Astrocyte (in vitro differentiated cells and primary cell): ENCODE measurements around the gene CNOT6L. TPM values are rescaled to one million over a fixed set of nuclear protein-coding genes. Genes with fewer than 3 reads are reported as not detected.

ENCODE experiments used
- DNase-seq: peaks from one replicate; pipeline ENCODE4 v3.0.0-alpha.2; 2010; ENCODE audit warnings: low read depth
- FAIRE-seq: peaks from 2 replicates; lab custom pipeline; 2011; peaks lifted over from hg19 to GRCh38; lab: Jason Lieb, UNC
- H2AFZ ChIP-seq: 2 replicates; pipeline ENCODE4 v1.6.0; 2012; ENCODE audit warnings: low read depth, low read length, inconsistent platforms
- H3K27ac ChIP-seq: 2 replicates; pipeline ENCODE4 v1.5.1; 2011; ENCODE audit warnings: low read depth, low read length, inconsistent platforms
- H3K27me3 ChIP-seq: 2 replicates; pipeline ENCODE4 v1.6.0; 2011; ENCODE audit warnings: low read length, inconsistent platforms; ENCODE audit not compliant: insufficient read depth
- H3K36me3 ChIP-seq: 2 replicates; pipeline ENCODE4 v1.5.1; 2011; ENCODE audit warnings: low read length, inconsistent platforms; ENCODE audit not compliant: insufficient read depth
- H3K4me1 ChIP-seq: 2 replicates; pipeline ENCODE4 v1.5.1; 2011; ENCODE audit warnings: low read length, inconsistent platforms; ENCODE audit not compliant: insufficient read depth
- H3K4me2 ChIP-seq: 2 replicates; pipeline ENCODE4 v1.6.0; 2012; ENCODE audit warnings: low read length, inconsistent platforms
- H3K4me3 ChIP-seq: 2 replicates; pipeline ENCODE4 v1.5.1; 2011; ENCODE audit warnings: low read depth, mild to moderate bottlenecking, low read length, inconsistent platforms; ENCODE audit not compliant: insufficient read depth
- H3K79me2 ChIP-seq: 2 replicates; pipeline ENCODE4 v1.6.0; 2012; ENCODE audit warnings: mild to moderate bottlenecking, low read length, inconsistent platforms; ENCODE audit not compliant: insufficient read depth
- H3K9ac ChIP-seq: 2 replicates; pipeline ENCODE4 v1.6.0; 2012; ENCODE audit warnings: mild to moderate bottlenecking, low read length, inconsistent platforms
- H3K9me3 ChIP-seq: 2 replicates; pipeline ENCODE4 v1.5.1; 2012; ENCODE audit warnings: low read depth, mild to moderate bottlenecking, low read length, inconsistent platforms; ENCODE audit not compliant: insufficient read depth
- H4K20me1 ChIP-seq: 2 replicates; pipeline ENCODE4 v1.6.0; 2012; ENCODE audit warnings: low read length, inconsistent platforms; ENCODE audit not compliant: insufficient read depth
- H3K27ac Mint-ChIP-seq: one replicate; pipeline ENCODE4 v1.8.0; 2021; ENCODE audit warnings: mild to moderate bottlenecking, mixed read lengths; ENCODE audit not compliant: unreplicated experiment
- H3K27me3 Mint-ChIP-seq: one replicate; pipeline ENCODE4 v1.8.0; 2021; ENCODE audit warnings: low read depth, mixed read lengths; ENCODE audit not compliant: unreplicated experiment
- H3K36me3 Mint-ChIP-seq: one replicate; pipeline ENCODE4 v1.8.0; 2021; ENCODE audit warnings: low read depth, mixed read lengths; ENCODE audit not compliant: unreplicated experiment
- H3K4me1 Mint-ChIP-seq: one replicate; pipeline ENCODE4 v1.8.0; 2021; ENCODE audit warnings: low read depth, mixed read lengths; ENCODE audit not compliant: unreplicated experiment
- H3K4me3 Mint-ChIP-seq: one replicate; pipeline ENCODE4 v1.8.0; 2021; ENCODE audit warnings: mild to moderate bottlenecking, moderate library complexity, mixed read lengths; ENCODE audit not compliant: unreplicated experiment
- H3K9me3 Mint-ChIP-seq: one replicate; pipeline ENCODE4 v1.8.0; 2021; ENCODE audit warnings: mild to moderate bottlenecking, mixed read lengths; ENCODE audit not compliant: unreplicated experiment
- CTCF ChIP-seq: IDR thresholded peaks from 2 replicates; pipeline ENCODE4 v1.5.1; 2011; ENCODE audit warnings: low read depth, mild to moderate bottlenecking, inconsistent platforms, low read length, moderate library complexity; ENCODE audit not compliant: insufficient read depth
- EZH2 ChIP-seq: IDR thresholded peaks from 2 replicates; pipeline ENCODE4 v1.6.1; 2012; ENCODE audit warnings: mild to moderate bottlenecking, low read length, inconsistent platforms; ENCODE audit not compliant: insufficient read depth
- total RNA-seq: library from RNA; stranded (reverse); gene quantifications from 2 replicates; pipeline ENCODE4 v1.2.1, GENCODE V29; 2021

Gene CNOT6L
- total RNA-seq, 1 donor from 2014 or later: 34.0 TPM

DNA sequence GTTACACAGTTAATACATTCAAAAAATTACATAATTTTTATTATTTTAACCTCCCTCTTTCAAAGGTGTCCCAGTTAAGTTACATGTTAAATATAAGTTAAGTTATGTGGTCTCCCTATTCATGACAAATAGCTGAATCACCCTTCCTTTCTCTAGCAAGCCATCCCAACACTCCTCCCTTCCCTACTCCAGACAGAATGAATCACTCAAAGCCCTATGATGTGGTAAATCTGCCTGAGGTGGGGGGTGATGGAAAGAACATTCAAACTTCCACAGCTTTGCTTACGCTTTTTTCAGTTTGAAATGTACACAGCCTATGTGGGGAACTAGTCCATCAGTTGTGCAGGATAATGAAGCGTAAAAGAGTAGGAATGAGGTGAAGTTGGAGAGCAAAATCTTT lies 123.4 kb downstream of the CNOT6L start:
- peak; percentile 97 for DNase-seq
- Histone ChIP-seq H3K4me3 (peak overlapping the region; percentile 32), H3K4me2 (peak overlapping the region; percentile 75), H3K9ac (no peak overlapping the region), H3K4me1 (peaks cover 31% of the 10 kb centered on the region), H3K36me3 (no peaks in the 10 kb centered on the region), H3K79me2 (no peaks in the 10 kb centered on the region), H2AFZ (no peak overlapping the region), H3K27ac (peak overlapping the region; percentile 35), H3K9me3 (no peaks in the 10 kb centered on the region), H3K27me3 (no peaks in the 10 kb centered on the region), H4K20me1 (no peaks in the 10 kb centered on the region)
- H3K9me3 Mint-ChIP-seq: no peaks in the 10 kb centered on the region
- TF ChIP-seq CTCF: no peak
- TF ChIP-seq EZH2: no peak
- H3K27ac Mint-ChIP-seq: peak overlapping the region; percentile 77
- no peaks in the 10 kb centered on the region for H3K27me3 Mint-ChIP-seq
- peak; percentile 83 for FAIRE-seq
- no peak overlapping the region for H3K4me3 Mint-ChIP-seq
- peaks cover 55% of the 10 kb centered on the region for H3K4me1 Mint-ChIP-seq
- H3K36me3 Mint-ChIP-seq: peaks cover 1% of the 10 kb centered on the region

- Mint-ChIP-seq H3K9me3 (no peaks in the 10 kb centered on the region), H3K36me3 (peaks cover 1% of the 10 kb centered on the region), H3K4me1 (peaks cover 41% of the 10 kb centered on the region), H3K27ac (no peak overlapping the region), H3K27me3 (no peaks in the 10 kb centered on the region), H3K4me3 (no peak overlapping the region)
- Histone ChIP-seq H3K9ac (no peak overlapping the region), H3K4me3 (no peak overlapping the region), H3K4me1 (peaks cover 14% of the 10 kb centered on the region), H4K20me1 (no peaks in the 10 kb centered on the region), H3K36me3 (no peaks in the 10 kb centered on the region), H3K27ac (no peak overlapping the region), H3K9me3 (no peaks in the 10 kb centered on the region), H3K4me2 (no peak overlapping the region), H2AFZ (no peak overlapping the region), H3K27me3 (no peaks in the 10 kb centered on the region), H3K79me2 (no peaks in the 10 kb centered on the region)
- DNase-seq: no peak
- no peak for FAIRE-seq
- TF ChIP-seq EZH2 (no peak), CTCF (no peak)
Observed at GRCh38 chr4:77692847-77693432, 126.2 kb downstream of the CNOT6L start.

DNA sequence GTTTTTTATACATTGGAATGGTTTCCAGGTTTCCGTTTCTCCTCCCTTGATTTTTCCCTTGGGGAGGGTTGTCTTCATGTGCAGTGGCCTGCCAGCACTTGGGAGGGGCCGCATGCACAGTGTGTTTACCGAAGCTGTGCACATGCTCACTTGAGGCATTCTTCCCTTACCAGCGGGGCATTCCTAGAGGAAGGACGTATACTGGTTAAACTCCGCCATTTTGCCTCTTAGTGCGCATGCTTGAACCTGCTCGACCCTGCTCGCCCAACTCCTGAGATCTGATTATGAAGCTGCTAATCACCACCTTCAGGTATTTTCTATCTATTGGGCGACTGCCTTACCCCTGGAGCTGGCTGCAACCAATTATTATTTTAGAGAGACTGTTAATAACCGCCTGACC lies 137.4 kb downstream of the CNOT6L start:
- H3K27me3 Mint-ChIP-seq: no peaks in the 10 kb centered on the region
- Histone ChIP-seq H2AFZ (no peak overlapping the region), H3K4me1 (no peaks in the 10 kb centered on the region), H3K9me3 (no peaks in the 10 kb centered on the region), H4K20me1 (no peaks in the 10 kb centered on the region), H3K27me3 (no peaks in the 10 kb centered on the region), H3K4me3 (no peak overlapping the region), H3K36me3 (no peaks in the 10 kb centered on the region), H3K79me2 (no peaks in the 10 kb centered on the region), H3K9ac (no peak overlapping the region), H3K4me2 (no peak overlapping the region), H3K27ac (no peak overlapping the region)
- TF ChIP-seq EZH2 (no peak), CTCF (no peak)
- H3K4me1 Mint-ChIP-seq: no peaks in the 10 kb centered on the region
- no peaks in the 10 kb centered on the region for H3K36me3 Mint-ChIP-seq
- FAIRE-seq (no peak), DNase-seq (no peak)
- no peak overlapping the region for H3K4me3 Mint-ChIP-seq
- H3K9me3 Mint-ChIP-seq: peaks cover 2% of the 10 kb centered on the region
- no peak overlapping the region for H3K27ac Mint-ChIP-seq
